Measurements from ENCODE around the gene AADAT. TPM values are rescaled to one million over a fixed set of nuclear protein-coding genes. Genes with fewer than 3 reads are reported as not detected.
"Not testable (repeated sequence)": the region's sequence is repeated elsewhere in the genome, so short reads cannot be mapped to it uniquely, and the experiment has no call there.

Gene AADAT
- total RNA-seq, 2 donors from 2014 or later: 16.2 to 31.2 TPM

DNA sequence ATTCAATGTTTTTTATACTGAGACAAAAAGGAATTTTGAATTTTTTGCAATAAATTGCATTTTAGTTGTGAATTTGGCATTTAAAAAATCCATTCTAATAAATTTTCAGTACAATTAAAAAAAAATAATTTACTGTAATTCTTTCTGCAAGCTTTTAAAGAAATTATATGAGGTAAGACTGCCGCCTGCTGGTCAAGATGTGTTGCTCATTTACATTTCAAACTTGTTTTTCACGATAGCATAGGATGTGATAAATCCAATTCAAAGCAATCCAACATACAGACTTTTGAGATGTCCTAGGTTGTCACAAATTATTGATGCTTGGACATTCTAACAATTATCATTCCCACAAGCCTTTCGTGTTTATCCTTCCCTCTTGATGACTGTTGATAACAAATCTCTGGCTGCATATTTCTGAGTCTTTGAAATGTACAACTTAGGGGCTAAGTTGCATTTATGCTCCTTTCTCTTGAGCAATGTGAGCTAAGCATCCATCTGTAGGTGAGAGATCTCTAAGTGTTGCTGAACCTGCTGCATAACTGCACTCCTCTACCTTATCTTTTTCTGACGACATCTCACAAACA lies 41.9 kb downstream of the AADAT start:
- H3K4me1 ChIP-seq (replicated peaks): no peaks in the 10 kb centered on the region
- DNase-seq (ENCODE audit: low spot score): peak; percentile 60
- intact Hi-C loops (cut with DNase I): loop anchor here (5.0 kb wide), 1 partner anchor 236 kb away; no protein-coding TSS in a partner anchor
- no peak overlapping the region for H3K4me3 ChIP-seq
- TF ChIP-seq CTCF (IDR thresholded peaks at IDR 0.05): peak; percentile 59 to 89 (median 82)
- no peak for TF ChIP-seq POLR2AphosphoS5 (IDR thresholded peaks at IDR 0.05)
- H3K36me3 ChIP-seq: no peaks in the 10 kb centered on the region
- 17% methylated on average over 4 of the region's 4 CpGs for WGBS
- no peaks in the 10 kb centered on the region for H3K9me3 ChIP-seq
- no peak overlapping the region for H3K27ac ChIP-seq
- H3K27me3 ChIP-seq (replicated peaks; ENCODE audit: insufficient read depth): no peaks in the 10 kb centered on the region

GRCh38 chr4:170046156-170046555 lies 43.6 kb downstream of the AADAT start:
- H3K27me3 ChIP-seq (replicated peaks; ENCODE audit: insufficient read depth); H3K27ac ChIP-seq; DNase-seq (ENCODE audit: low spot score); H3K4me3 ChIP-seq; H3K36me3 ChIP-seq; H3K4me1 ChIP-seq (replicated peaks); H3K9me3 ChIP-seq: not testable (repeated sequence)
- 96% methylated on average over 18 of the region's 24 CpGs for WGBS
- intact Hi-C loops (cut with DNase I): loop anchor here (5.0 kb wide), 1 partner anchor 234 kb away; no protein-coding TSS in a partner anchor

DNA sequence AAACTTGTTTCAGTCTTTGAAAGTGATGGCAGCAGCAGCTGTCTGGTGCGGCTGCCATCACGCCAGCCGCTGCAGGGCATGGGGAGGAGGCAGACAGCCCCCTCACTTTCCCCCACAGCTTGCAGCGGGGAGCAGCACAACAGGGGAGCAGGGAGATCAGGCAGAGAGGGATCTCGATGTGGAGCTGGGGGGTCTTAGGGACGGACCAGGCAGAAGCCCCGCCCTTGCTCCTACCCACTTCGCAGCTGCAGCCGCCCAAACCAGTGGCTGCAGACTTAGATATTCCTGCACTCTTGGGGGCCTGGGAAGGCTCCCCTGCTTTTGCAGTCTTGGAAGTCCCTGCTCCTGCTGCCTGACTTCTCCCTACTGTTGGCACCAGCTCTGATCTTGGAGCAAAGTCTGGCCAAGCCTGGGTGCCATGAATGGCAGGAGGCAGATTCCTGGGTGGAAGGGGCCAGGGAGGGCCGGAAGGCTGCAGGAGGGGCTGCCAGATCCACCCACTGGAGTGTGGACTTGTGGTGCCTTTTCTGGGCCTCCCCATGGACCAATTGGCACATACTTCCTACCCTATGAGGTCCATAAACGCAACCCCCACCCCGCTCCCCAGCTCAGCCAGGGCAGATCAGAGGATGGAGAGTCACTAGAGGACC lies 49.6 kb downstream of the AADAT start:
- H3K9me3 ChIP-seq: no peaks in the 10 kb centered on the region
- WGBS: 73% methylated on average over 11 of the region's 12 CpGs
- no peaks in the 10 kb centered on the region for H3K4me1 ChIP-seq (replicated peaks)
- no peak for DNase-seq (ENCODE audit: low spot score)
- TF ChIP-seq POLR2A (IDR thresholded peaks at IDR 0.05) (no peak), CTCF (IDR thresholded peaks at IDR 0.05) (no peak), POLR2AphosphoS5 (IDR thresholded peaks at IDR 0.05) (no peak)
- no peaks in the 10 kb centered on the region for H3K36me3 ChIP-seq
- intact Hi-C loops (cut with DNase I): no loop called here
- H3K27me3 ChIP-seq (replicated peaks; ENCODE audit: insufficient read depth): no peaks in the 10 kb centered on the region
- no peak overlapping the region for H3K4me3 ChIP-seq
- H3K27ac ChIP-seq: no peak overlapping the region

DNA sequence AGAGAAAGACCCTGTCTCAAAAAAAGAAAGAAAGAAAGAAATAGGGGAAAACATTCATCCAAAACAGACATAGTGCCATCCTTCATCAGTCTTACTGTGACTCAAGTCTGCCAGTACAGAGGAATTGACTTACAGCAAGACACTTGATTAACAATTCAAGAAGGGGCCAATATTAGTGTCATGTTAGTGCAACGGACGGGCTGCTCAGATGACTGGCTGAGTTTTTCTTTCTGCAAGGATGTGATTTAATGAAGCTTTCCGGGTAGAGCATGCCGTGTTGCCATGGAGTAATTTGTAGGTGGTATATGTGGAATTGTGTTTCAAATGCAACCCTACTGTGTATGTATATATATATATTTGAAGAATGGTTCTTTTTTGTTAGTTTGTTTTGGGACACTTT lies 51.0 kb downstream of the AADAT start:
- no peak for DNase-seq (ENCODE audit: low spot score)
- Histone ChIP-seq H3K4me3 (no peak overlapping the region), H3K27me3 (replicated peaks; ENCODE audit: insufficient read depth) (no peaks in the 10 kb centered on the region), H3K36me3 (no peaks in the 10 kb centered on the region), H3K27ac (no peak overlapping the region), H3K9me3 (no peaks in the 10 kb centered on the region), H3K4me1 (replicated peaks) (no peaks in the 10 kb centered on the region)
- intact Hi-C loops (cut with DNase I): no loop called here
- TF ChIP-seq POLR2AphosphoS5 (IDR thresholded peaks at IDR 0.05): no peak
- TF ChIP-seq CTCF (IDR thresholded peaks at IDR 0.05): no peak
- TF ChIP-seq POLR2A (IDR thresholded peaks at IDR 0.05): no peak
- 64% methylated on average over 4 of the region's 4 CpGs for WGBS

DNA sequence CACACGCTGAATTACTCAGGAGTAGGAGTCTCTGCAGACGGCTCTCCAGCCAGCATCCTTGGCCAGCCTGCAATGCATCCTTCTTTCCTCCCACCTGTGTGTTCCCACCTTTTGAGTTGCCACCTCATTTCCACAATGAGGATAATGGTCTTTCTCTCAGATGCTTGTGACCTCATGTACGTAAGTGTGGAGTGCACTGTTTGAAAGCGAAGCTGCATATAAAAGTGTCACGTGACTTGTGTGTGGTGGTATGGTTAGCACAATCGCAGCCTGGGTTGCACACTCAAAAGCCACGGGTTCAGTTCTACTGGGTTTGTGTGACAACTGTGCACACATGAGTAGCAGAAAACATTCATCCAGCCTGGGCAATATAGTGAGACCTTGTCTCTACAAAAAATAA lies 51.5 kb downstream of the AADAT start:
- H3K27ac ChIP-seq: no peak overlapping the region
- H3K27me3 ChIP-seq (replicated peaks; ENCODE audit: insufficient read depth): no peaks in the 10 kb centered on the region
- intact Hi-C loops (cut with DNase I): no loop called here
- H3K4me3 ChIP-seq: no peak overlapping the region
- no peak for TF ChIP-seq POLR2A (IDR thresholded peaks at IDR 0.05)
- no peak for TF ChIP-seq POLR2AphosphoS5 (IDR thresholded peaks at IDR 0.05)
- TF ChIP-seq CTCF (IDR thresholded peaks at IDR 0.05): no peak
- WGBS: 89% methylated on average over 7 of the region's 7 CpGs
- no peaks in the 10 kb centered on the region for H3K9me3 ChIP-seq
- H3K4me1 ChIP-seq (replicated peaks): no peaks in the 10 kb centered on the region
- H3K36me3 ChIP-seq: no peaks in the 10 kb centered on the region
- DNase-seq (ENCODE audit: low spot score): no peak
